Lower leg skin (tissue), 3 donors: ENCODE data around the gene MAFG.

Experiments used
- CTCF ChIP-seq, 3 donors: fragments of 450-650 bp; IDR thresholded peaks; one replicate each; pipeline ENCODE4 v1.5.1; 2016; ENCODE audit warnings: antibody characterized with exemption in 3 of 3, mild to moderate bottlenecking in 3 of 3, moderate library complexity in 2 of 3
- POLR2A ChIP-seq, 2 donors: fragments of 450-650 bp; IDR thresholded peaks; one replicate each; pipeline ENCODE4 v1.6.1; 2016 to 2017; ENCODE audit warnings: antibody characterized with exemption in 2 of 2, mild to moderate bottlenecking in 1 of 2, moderate library complexity in 1 of 2

GRCh38 chr17:81905424-81905875, 22.1 kb downstream of the MAFG start:
- no peak for TF ChIP-seq CTCF (IDR thresholded peaks at IDR 0.05)
- TF ChIP-seq POLR2A (IDR thresholded peaks at IDR 0.05): no peak
